ENCODE measurements around the gene KIF13A. TPM values are rescaled to one million over a fixed set of nuclear protein-coding genes. Genes with fewer than 3 reads are reported as not detected.
A peak's percentile ranks its signal among the peaks of the same experiment; 100 is the strongest.

Gene KIF13A
- total and polyA plus RNA-seq, 9 of the 15 experiments (the other 6 are each of a cell fraction or from before 2014, with no cell fraction given), result 3.6 to 44.3 (median 29.7) TPM

DNA sequence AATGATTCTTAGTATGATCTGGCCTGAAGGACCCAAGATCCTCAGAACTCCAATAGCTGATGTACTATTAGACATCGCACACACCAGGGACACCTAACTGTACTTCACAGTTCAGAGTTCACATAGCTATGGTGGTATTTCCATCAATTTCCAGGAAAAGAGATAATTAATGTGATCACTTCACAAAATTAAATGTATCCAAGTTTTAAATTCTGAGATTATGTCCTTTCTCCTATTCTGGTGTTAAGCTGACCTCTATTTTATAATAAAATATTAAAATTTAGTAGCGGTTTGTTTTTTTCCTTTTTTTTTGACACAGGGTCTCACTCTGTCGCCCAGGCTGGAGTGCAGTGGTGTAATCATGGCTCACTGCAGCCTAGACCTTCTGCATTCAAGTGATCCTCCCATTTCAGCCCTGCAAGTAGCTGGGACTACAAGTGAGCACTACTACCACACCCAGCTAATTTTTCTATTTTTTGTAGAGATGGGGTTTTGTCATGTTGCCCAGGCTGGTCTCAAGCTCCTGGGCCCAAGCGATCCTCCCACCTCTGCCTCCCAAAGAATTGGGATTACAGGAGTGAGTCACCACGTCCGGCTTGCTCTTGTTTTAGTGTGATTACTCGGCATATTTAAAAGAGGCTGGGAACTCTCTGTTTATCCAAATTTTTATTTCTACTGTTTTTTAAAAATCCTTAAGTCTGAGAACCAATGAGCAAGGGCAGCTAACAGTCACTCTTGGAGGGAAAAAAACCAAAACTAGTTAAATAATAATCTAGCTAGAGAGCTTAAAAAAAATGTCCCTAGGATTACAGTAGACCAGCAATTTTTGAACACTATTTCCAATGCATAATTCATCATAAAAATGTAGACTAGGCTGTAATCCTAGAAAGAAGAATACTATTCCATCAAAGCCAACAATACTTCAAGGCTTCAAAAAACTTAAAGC lies 16.0 kb downstream of the KIF13A start (continued):
- TF ChIP-seq ZNF143 (CRISPR knock-in tag; IDR thresholded peaks at IDR 0.05) (no peak), NR1H2 (CRISPR knock-in tag; IDR thresholded peaks at IDR 0.05) (no peak), ZNF695 (CRISPR knock-in tag; IDR thresholded peaks at IDR 0.05) (no peak), ESRRB (CRISPR knock-in tag; IDR thresholded peaks at IDR 0.05; ENCODE audit: borderline replicate concordance) (no peak), CHD1 (IDR thresholded peaks at IDR 0.05; ENCODE audit: low read length) (peak; percentile 60), ZBTB11 (CRISPR knock-in tag; IDR thresholded peaks at IDR 0.05) (no peak), CC2D1A (IDR thresholded peaks at IDR 0.05) (peak; percentile 73), HNRNPK (IDR thresholded peaks at IDR 0.05; ENCODE audit: low read depth, low read length, poor library complexity, severe bottlenecking) (no peak), ZNF76 (CRISPR knock-in tag; IDR thresholded peaks at IDR 0.05; ENCODE audit: borderline replicate concordance) (no peak), STAT5A (IDR thresholded peaks at IDR 0.05; ENCODE audit: borderline replicate concordance, low read length) (no peak), MITF (IDR thresholded peaks at IDR 0.05) (no peak), ZNF589 (CRISPR knock-in tag; IDR thresholded peaks at IDR 0.05; ENCODE audit: low read depth) (peak; percentile 24; the same call in 1 of the 2 replicates), TBP (optimal IDR thresholded peaks at IDR 0.05; ENCODE audit: low read depth, low read length) (no peak), ZC3H11A (IDR thresholded peaks at IDR 0.05; ENCODE audit: low read depth, low read length) (no peak), ZZZ3 (IDR thresholded peaks at IDR 0.05) (no peak), U2AF2 (optimal IDR thresholded peaks at IDR 0.05; ENCODE audit: low read depth, low read length) (no peak), BRCA1 (IDR thresholded peaks at IDR 0.05) (no peak), BRCA1 (CRISPR knock-in tag; IDR thresholded peaks at IDR 0.05) (no peak), CHCHD3 (CRISPR knock-in tag; IDR thresholded peaks at IDR 0.05) (no peak), HDAC3 (IDR thresholded peaks at IDR 0.05; ENCODE audit: borderline replicate concordance, partially characterized antibody) (no peak), GABPB2 (CRISPR knock-in tag; conservative IDR thresholded peaks at IDR 0.05) (no peak), COPS2 (conservative IDR thresholded peaks at IDR 0.05) (no peak)
- TF ChIP-seq, protein P1, sequence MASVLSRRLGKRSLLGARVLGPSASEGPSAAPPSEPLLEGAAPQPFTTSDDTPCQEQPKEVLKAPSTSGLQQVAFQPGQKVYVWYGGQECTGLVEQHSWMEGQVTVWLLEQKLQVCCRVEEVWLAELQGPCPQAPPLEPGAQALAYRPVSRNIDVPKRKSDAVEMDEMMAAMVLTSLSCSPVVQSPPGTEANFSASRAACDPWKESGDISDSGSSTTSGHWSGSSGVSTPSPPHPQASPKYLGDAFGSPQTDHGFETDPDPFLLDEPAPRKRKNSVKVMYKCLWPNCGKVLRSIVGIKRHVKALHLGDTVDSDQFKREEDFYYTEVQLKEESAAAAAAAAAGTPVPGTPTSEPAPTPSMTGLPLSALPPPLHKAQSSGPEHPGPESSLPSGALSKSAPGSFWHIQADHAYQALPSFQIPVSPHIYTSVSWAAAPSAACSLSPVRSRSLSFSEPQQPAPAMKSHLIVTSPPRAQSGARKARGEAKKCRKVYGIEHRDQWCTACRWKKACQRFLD (CRISPR knock-in tag; IDR thresholded peaks at IDR 0.05), result no peak
